WI38 (cell line): ENCODE measurements around the gene NFX1.

Experiments
- H3K4me3 ChIP-seq: 2 replicates; pipeline ENCODE4 v1.5.1; 2011; ENCODE audit warnings: low read depth, mild to moderate bottlenecking, control low read depth, low read length
- TF ChIP-seq, protein P1 (sequence below): IDR thresholded peaks from 2 replicates; pipeline ENCODE4 v1.5.1; 2012; ENCODE audit warnings: low read depth, mild to moderate bottlenecking, control low read depth, low read length

NFX1 gene

DNA sequence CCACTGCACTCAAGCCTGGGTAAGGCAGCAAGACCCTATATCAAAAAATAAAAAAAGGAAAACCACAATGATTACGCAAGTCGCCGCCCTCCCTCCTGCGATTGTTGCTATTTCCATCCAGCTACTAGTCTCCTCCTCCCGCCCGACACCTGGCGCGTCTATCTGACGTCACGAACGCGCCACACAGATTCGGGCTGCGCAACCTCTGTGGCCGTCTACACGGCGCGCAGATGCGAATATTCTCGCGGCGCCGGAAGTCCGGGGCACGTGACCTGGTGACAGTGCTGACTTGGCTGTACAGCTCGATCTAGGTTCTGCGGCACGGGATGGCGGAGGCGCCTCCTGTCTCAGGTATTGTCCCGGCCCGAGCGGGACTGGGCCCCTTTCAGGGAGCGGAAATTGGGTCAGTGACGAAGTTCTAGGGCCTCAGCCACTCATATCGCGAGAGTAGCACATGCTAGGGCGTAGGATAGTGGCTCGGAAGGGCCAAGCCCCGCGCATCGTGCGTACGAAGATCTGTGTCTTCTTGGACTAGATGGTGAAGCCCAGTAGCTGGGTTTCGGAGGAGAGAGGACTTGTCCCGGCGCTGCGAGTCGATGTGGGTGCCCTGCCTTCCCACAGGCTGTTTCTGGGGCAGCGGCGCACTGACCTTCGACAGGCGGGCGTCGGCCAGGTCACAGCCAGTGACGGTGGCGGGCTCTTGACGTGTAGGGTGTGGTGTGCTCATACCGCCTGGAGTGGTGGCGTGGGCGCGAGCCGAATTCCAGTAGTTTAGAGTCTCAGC is at the start of gene NFX1:
TSS of gene NFX1 (plus strand) at position 270 of the 784 bp plus-strand sequence. CDS start at position 327, 57 bp downstream.
- H3K4me3 ChIP-seq, result peak within 1 kb of the TSS; percentile 86
- TF ChIP-seq, protein P1, sequence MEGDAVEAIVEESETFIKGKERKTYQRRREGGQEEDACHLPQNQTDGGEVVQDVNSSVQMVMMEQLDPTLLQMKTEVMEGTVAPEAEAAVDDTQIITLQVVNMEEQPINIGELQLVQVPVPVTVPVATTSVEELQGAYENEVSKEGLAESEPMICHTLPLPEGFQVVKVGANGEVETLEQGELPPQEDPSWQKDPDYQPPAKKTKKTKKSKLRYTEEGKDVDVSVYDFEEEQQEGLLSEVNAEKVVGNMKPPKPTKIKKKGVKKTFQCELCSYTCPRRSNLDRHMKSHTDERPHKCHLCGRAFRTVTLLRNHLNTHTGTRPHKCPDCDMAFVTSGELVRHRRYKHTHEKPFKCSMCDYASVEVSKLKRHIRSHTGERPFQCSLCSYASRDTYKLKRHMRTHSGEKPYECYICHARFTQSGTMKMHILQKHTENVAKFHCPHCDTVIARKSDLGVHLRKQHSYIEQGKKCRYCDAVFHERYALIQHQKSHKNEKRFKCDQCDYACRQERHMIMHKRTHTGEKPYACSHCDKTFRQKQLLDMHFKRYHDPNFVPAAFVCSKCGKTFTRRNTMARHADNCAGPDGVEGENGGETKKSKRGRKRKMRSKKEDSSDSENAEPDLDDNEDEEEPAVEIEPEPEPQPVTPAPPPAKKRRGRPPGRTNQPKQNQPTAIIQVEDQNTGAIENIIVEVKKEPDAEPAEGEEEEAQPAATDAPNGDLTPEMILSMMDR, result no peak

DNA sequence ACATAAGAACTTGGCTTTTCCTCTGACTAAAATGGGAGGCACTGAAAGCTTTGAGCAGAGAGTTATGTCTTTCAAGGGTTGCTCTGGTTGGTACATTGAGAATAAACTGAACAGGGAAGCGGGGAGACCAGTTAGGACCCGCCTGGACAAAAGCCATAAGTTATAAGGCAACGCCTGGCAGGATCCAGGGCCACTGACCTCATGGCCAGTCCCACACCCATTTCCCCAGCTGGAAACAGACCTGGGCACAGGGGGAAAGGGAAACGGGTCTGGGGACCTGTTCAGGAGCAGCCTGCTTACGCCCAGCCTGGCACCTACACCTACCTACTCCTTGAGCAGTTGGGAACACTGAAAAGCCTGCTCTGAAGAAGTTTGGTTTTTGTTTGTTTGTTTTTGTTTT is 49.0 kb upstream of the NFX1 start:
- H3K4me3 ChIP-seq, result no peak overlapping the region
- TF ChIP-seq, protein P1, result no peak

DNA sequence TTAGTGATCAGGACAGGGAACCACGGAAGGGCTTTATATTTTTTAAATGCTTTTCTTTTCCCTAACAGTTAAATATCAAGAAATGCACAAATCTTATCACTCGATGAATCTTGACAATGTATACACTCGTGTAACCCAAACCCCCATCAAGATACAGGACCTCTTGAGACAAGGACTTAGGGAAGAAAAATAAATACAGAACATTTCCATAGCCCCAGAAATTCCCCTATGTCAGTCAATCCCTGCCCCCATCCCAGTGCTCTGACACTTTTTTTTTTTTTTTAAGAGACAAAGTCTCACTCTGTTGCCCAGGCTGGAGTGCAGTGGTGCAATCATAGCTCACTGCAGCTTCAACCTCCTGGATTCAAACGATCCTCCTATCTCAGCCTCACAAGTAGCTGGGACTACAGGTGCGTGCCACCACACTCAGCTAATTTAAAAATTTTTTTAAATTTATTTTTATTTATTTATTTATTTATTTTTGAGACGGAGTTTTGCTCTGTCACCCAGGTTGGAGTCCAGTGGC is 47.6 kb upstream of the NFX1 start:
- H3K4me3 ChIP-seq, result no peak overlapping the region
- TF ChIP-seq, protein P1, result no peak

DNA sequence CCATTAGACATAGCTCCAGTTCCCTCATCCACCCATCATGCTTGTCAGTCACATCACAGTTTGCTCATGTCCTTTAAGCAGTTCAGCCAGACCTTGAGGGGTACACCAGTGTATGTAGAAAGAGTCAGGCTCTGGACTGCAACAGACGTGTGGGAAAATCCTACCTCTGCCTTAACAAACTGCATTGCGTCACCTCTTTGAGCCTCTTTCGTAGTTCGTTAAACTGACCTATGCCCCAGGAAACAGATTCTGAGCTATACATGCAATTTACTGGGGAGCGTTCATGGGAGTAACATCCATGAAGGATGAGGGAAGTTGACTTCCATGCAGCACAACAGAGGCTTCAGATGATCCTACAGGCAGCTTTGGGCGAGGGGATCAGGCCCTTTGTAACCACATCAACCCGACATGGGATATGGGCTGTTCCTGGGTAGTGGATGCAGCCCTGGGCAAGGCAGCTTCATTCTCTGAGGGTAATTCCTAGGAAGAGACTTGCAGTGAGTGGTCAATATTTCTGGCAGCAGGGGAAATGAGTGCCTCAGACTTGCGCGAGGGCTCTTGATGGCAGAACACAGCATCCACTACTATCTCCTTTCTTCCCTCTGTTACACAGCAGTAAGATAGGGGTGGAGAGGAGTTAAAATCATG is 46.1 kb upstream of the NFX1 start:
- TF ChIP-seq, protein P1, result no peak
- no peak overlapping the region for H3K4me3 ChIP-seq

DNA sequence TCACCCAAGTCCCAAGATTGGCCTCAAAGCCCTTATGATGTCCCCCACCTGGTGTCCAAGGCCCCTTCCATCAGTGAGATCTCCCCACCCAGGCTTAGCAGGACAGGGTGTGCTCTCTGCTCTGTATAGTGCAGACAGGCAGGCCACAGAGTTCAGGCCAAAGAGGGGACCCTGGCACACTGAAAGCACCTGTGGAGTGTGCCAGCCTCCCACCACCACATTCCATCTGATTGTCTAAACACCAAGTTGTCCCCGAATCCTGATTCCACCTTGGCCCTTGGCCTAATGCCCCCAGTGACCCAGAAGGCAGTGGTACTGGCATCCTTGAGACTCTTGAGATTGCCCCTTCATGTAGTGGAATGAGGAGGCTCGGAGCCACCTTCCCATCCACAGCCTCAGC is 45.0 kb upstream of the NFX1 start:
- TF ChIP-seq, protein P1, result no peak
- H3K4me3 ChIP-seq, result no peak overlapping the region

DNA sequence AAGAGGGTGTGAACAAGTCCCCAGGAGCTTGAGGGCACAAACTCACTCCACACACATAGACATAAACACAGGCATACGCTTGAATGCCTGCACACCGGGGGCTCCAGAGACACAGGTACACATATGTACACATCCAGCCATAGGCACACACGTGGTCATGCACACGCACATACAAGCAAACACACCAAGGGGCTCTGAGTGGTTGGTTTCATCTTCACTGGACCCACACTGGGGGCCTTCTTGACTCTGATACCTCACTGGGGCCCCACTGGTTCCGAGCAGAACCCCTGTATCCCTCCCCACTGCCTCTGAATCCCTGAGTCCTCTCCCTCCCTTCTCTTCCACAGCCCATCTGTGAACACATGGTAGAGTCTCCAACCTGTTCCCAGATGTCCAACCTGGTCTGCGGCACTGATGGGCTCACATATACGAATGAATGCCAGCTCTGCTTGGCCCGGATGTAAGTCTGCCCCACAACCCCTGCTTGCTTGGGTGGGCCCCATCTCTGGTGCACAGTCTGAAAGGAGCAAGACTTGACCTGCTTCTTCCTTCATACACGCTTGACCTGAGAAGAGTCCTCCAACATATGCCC is 44.0 kb upstream of the NFX1 start:
- TF ChIP-seq, protein P1, result no peak
- no peak overlapping the region for H3K4me3 ChIP-seq

DNA sequence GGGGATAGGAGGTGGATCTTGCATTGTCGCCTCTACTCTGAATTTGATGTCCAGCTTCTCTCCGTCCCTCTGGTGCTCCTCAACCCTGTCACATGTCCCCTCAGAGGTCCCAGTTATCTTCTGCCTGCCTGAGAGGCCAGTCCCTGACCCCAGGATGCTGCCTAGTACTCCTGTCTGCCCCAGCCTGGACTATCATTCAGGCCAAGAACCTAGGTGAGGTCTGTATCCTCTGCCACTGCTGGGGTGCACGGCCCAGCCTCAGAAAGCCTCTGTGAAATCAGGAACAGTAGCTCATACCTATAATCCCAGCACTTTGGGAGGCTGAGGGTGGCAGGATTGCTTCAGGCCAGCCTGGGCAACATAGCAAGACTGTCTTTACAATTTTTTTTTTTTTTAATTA is 41.7 kb upstream of the NFX1 start:
- no peak overlapping the region for H3K4me3 ChIP-seq
- TF ChIP-seq, protein P1, result no peak
